Measurements from ENCODE around the gene TUBA4B. TPM values are rescaled to one million over a fixed set of nuclear protein-coding genes. Genes with fewer than 3 reads are reported as not detected.

TUBA4B gene
- total RNA-seq, 1 experiment from 2014 or later = not detected

DNA sequence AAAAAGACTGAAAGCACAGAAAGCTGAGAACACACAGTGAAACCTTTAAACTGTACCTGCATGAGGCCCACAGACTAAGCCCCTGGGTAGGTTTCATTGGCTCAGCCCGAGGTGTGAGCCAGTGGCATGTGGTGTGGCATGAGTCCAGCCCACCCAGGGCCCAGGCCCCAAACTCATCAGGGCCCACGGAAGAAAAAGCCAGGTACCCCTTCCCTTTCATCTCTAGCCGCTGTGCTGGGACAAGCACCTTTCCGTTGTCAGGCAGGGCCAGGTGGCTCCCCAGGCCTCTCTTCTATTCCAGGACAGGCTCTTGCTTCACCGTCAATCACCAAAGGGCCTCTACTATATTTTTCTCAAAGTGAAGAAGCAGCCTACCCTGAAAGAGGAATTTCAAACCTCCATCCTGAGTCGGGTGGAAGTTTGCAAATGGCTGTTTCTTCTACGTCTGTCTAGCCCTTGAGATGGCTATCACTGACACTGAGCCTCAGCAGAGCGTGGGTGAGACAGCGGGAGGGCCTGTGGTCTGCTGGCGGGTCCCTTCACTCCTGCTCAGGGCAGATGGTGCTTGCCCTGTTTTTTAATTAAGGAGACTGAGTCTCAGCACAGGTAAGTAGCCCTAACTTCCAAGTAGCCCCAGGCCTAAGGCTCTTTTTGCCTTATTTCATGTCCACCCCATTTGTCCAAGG, 34.7 kb downstream of the TUBA4B start:
- no peak overlapping the region for H3K27ac ChIP-seq (ENCODE audit: insufficient read length, low read depth, low read length)
- Mint-ChIP-seq H3K4me3 (no peak overlapping the region), H3K27me3 (ENCODE audit: low read depth) (peaks cover 10% of the 10 kb centered on the region), H3K36me3 (ENCODE audit: insufficient read depth in 1 of 3, low read depth in 3 of 3) (peaks cover 0 to 14% (median 7%) of the 10 kb centered on the region in 3 experiments; a peak in 6 of 7 replicates), H3K27ac (peak overlapping the region in 1 of 3 experiments; percentile 87; a peak in 2 of 7 replicates), H3K4me1 (peaks cover 7 to 12% of the 10 kb centered on the region in 2 experiments), H3K9me3 (peaks cover under 1% of the 10 kb centered on the region in 2 experiments; a peak in 1 of 5 replicates)
- H2BK5ac ChIP-seq (ENCODE audit: insufficient read length, low read length) = no peak overlapping the region
- no peak overlapping the region for H4K8ac ChIP-seq (replicated peaks; ENCODE audit: insufficient read length, low read depth, low read length)
- H2AFZ ChIP-seq (ENCODE audit: low read length) = no peak overlapping the region
- H3K4ac ChIP-seq (ENCODE audit: low read depth, low read length) = no peak overlapping the region
- no peaks in the 10 kb centered on the region for H3K9me3 ChIP-seq (ENCODE audit: control insufficient read depth, low read depth, low read length)
- WGBS (ENCODE audit: extremely low coverage, insufficient read length, low lambda C conversion rate) = no CpG with 5 or more reads among the region's 10 CpGs
- no peak overlapping the region for H3K56ac ChIP-seq (ENCODE audit: insufficient read length, low read depth, low read length)
- H2BK120ac ChIP-seq (ENCODE audit: low read depth, low read length, poor library complexity, severe bottlenecking) = no peak overlapping the region
- H4K91ac ChIP-seq (ENCODE audit: insufficient read length, low read depth, low read length) = no peak overlapping the region
- H3K18ac ChIP-seq (ENCODE audit: insufficient read length, low read depth, low read length) = no peak overlapping the region
- no peaks in the 10 kb centered on the region for H3K79me2 ChIP-seq (ENCODE audit: insufficient read depth, low read length)
- no peaks in the 10 kb centered on the region for H3K79me1 ChIP-seq (ENCODE audit: insufficient read depth, low read depth, low read length, poor library complexity, severe bottlenecking)
- no peak overlapping the region for H4K5ac ChIP-seq (ENCODE audit: insufficient read length, low read depth, low read length)
- TF ChIP-seq, protein P1, sequence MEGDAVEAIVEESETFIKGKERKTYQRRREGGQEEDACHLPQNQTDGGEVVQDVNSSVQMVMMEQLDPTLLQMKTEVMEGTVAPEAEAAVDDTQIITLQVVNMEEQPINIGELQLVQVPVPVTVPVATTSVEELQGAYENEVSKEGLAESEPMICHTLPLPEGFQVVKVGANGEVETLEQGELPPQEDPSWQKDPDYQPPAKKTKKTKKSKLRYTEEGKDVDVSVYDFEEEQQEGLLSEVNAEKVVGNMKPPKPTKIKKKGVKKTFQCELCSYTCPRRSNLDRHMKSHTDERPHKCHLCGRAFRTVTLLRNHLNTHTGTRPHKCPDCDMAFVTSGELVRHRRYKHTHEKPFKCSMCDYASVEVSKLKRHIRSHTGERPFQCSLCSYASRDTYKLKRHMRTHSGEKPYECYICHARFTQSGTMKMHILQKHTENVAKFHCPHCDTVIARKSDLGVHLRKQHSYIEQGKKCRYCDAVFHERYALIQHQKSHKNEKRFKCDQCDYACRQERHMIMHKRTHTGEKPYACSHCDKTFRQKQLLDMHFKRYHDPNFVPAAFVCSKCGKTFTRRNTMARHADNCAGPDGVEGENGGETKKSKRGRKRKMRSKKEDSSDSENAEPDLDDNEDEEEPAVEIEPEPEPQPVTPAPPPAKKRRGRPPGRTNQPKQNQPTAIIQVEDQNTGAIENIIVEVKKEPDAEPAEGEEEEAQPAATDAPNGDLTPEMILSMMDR (conservative IDR thresholded peaks at IDR 0.05) = no peak
- H3T11ph ChIP-seq (ENCODE audit: low read length) = no peak overlapping the region
- no peak overlapping the region for H3K4me2 ChIP-seq (ENCODE audit: insufficient read depth, insufficient read length, low read length)
- no peaks in the 10 kb centered on the region for H4K20me1 ChIP-seq (ENCODE audit: control insufficient read depth, insufficient read depth, insufficient read length)
- no peak overlapping the region for H2BK12ac ChIP-seq (ENCODE audit: insufficient read length, low read depth, low read length)
- no peak for DNase-seq
- no peaks in the 10 kb centered on the region for H3K23me2 ChIP-seq (ENCODE audit: insufficient read length, low read depth, low read length, poor library complexity, severe bottlenecking)
- no peak overlapping the region for H2BK20ac ChIP-seq (ENCODE audit: low read depth, low read length, poor library complexity, severe bottlenecking)
- no peak overlapping the region for H3K23ac ChIP-seq (ENCODE audit: insufficient read length, low read depth, low read length)
- no peak overlapping the region for H2BK15ac ChIP-seq (ENCODE audit: low read depth, low read length)
- no peak overlapping the region for H3K14ac ChIP-seq (ENCODE audit: insufficient read depth, low read length)
- H3K4me1 ChIP-seq (ENCODE audit: insufficient read depth, low read length) = no peaks in the 10 kb centered on the region; the same call in 1 of the 2 replicates
- no peak overlapping the region for H2AK5ac ChIP-seq (ENCODE audit: insufficient read length, low read length)
- no peak overlapping the region for H3K9ac ChIP-seq (ENCODE audit: extremely low read depth, insufficient read length, low read length)
- no peaks in the 10 kb centered on the region for H3K27me3 ChIP-seq (ENCODE audit: insufficient read depth, low read length)
